Stomach (tissue), 9 donors: ENCODE results near the gene CCSAP. TPM values are rescaled to one million over a fixed set of nuclear protein-coding genes. Genes with fewer than 3 reads are reported as not detected.

Source experiments
- DNase-seq, 2 donors: peaks; one replicate each; pipeline versions ENCODE4 v3.0.0 to v3.0.0-alpha.2; 2013 to 2019
- H3K27ac ChIP-seq, 5 donors: fragments of 200-600 bp in 4 of 5; sonication (generic) in 4 of 5; one replicate each; pipeline ENCODE4 v1.5.1; 2013 to 2019; ENCODE audit warnings: mild to moderate bottlenecking in 1 of 5, moderate library complexity in 1 of 5
- H3K27me3 ChIP-seq, 3 donors: fragments of 200-600 bp; sonication (generic); one replicate each; pipeline ENCODE4 v1.5.1; 2017 to 2019; ENCODE audit warnings: mixed run types in 1 of 3
- H3K36me3 ChIP-seq, 4 donors: fragments of 200-600 bp; sonication (generic); 1 replicate in 3 of 4; 2 replicates in 1 of 4; pipeline ENCODE4 v1.5.1; 2016 to 2019
- H3K4me1 ChIP-seq, 4 donors: fragments of 200-600 bp; sonication (generic); one replicate each; pipeline ENCODE4 v1.5.1; 2016 to 2019
- H3K4me3 ChIP-seq, 4 donors: fragments of 200-600 bp; sonication (generic) in 3 of 4; one replicate each; pipeline ENCODE4 v1.5.1; 2016 to 2019; ENCODE audit warnings: mild to moderate bottlenecking in 1 of 4
- H3K9me3 ChIP-seq, 4 donors: fragments of 200-600 bp; sonication (generic); one replicate each; pipeline ENCODE4 v1.5.1; 2016 to 2019
- EP300 ChIP-seq: sonication (generic); formaldehyde crosslinking; IDR thresholded peaks from one replicate; pipeline ENCODE4 v1.6.1; 2017; ENCODE audit warnings: antibody characterized with exemption
- POLR2A ChIP-seq, 4 donors: fragments of 450-650 bp; IDR thresholded peaks; one replicate each; pipeline ENCODE4 v1.6.1; 2016; ENCODE audit warnings: antibody characterized with exemption in 4 of 4, control low read depth in 2 of 4, mild to moderate bottlenecking in 1 of 4, moderate library complexity in 1 of 4
- POLR2AphosphoS5 ChIP-seq, 3 donors: sonication (generic); formaldehyde crosslinking; IDR thresholded peaks; one replicate each; pipeline ENCODE4 v1.6.1; 2016; ENCODE audit warnings: antibody characterized with exemption in 3 of 3
- WGBS, 5 donors: extraction: QIAGEN DNeasy Blood & Tissue Kit in 3 of 5; methylation state at CpG; one replicate each; pipeline versions ENCODE4 v1.1.5 to v1.1.7; 2013 to 2018; 5-methylcytosine and 5-hydroxymethylcytosine counted together
- intact Hi-C: fragments of 100-400 bp; cut with DNase I; formaldehyde crosslinking; loops from one replicate; pipeline ENCODE4 v1.15.1; 2023; ENCODE audit warnings: low total_unique reads
- polyA plus RNA-seq, 3 donors: library from polyadenylated mRNA; stranded (reverse); fragments of 200-250 nt; gene quantifications; one replicate each; pipeline ENCODE4 v1.2.3, GENCODE V29; 2013
- total RNA-seq, 5 donors: library from RNA; depleted of rRNA; stranded (reverse); fragments of >200 nt; gene quantifications; one replicate each; pipeline versions ENCODE4 v1.1.0 to v1.2.3, GENCODE V29; 2014 to 2016
- TF ChIP-seq, protein P1 (sequence below), 7 experiments: fragments of 450-650 bp in 4 of 7; fragments of 200-600 bp in 3 of 7; sonication (generic) in 3 of 7; IDR thresholded peaks; one replicate each; pipeline ENCODE4 v1.5.1; 2016 to 2019; ENCODE audit warnings: antibody characterized with exemption in 7 of 7, control low read depth in 2 of 7, mild to moderate bottlenecking in 1 of 7
- donor health status: healthy with polysubstance abuse.
- donor health status: Bipolar disorder and iron deficiency.
- donor health status: healthy.

Gene CCSAP
- total and polyA plus RNA-seq, 8 donors = 0.61 to 10.5 (median 3.4) TPM

DNA sequence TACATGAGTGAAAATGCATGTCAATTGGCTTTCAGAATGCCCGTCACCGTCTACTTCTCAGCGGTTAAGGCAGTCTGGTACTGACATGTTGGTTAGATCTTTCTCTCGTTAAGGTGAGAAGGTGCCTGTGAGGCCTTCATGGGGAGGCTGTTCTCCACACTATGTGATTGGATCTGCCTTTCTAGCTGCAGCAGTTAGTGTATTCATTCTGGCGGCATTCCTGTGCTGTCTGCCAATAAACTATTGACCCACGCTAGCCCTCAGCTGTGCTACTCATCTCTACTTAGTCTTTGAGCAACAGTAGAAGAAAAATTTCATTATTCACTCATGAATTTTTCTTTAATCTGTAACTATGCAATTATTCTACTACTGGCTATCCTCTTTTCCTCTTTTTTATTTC lies 32.0 kb downstream of the CCSAP start:
- 81 to 85% (median 84%) methylated on average over 6 of the region's 6 CpGs for WGBS, 5 donors
- no peaks in the 10 kb centered on the region for H3K4me1 ChIP-seq
- no peaks in the 10 kb centered on the region for H3K9me3 ChIP-seq
- H3K27ac ChIP-seq = no peak overlapping the region
- intact Hi-C loops = no loop called here
- peaks cover 0 to 73% (median 70%) of the 10 kb centered on the region in 4 donors for H3K36me3 ChIP-seq
- peak in 1 of 2 donors; percentile 43 for DNase-seq
- TF ChIP-seq POLR2A (IDR thresholded peaks at IDR 0.05) (no peak), EP300 (no peak), POLR2AphosphoS5 (IDR thresholded peaks at IDR 0.05) (no peak)
- TF ChIP-seq, protein P1, sequence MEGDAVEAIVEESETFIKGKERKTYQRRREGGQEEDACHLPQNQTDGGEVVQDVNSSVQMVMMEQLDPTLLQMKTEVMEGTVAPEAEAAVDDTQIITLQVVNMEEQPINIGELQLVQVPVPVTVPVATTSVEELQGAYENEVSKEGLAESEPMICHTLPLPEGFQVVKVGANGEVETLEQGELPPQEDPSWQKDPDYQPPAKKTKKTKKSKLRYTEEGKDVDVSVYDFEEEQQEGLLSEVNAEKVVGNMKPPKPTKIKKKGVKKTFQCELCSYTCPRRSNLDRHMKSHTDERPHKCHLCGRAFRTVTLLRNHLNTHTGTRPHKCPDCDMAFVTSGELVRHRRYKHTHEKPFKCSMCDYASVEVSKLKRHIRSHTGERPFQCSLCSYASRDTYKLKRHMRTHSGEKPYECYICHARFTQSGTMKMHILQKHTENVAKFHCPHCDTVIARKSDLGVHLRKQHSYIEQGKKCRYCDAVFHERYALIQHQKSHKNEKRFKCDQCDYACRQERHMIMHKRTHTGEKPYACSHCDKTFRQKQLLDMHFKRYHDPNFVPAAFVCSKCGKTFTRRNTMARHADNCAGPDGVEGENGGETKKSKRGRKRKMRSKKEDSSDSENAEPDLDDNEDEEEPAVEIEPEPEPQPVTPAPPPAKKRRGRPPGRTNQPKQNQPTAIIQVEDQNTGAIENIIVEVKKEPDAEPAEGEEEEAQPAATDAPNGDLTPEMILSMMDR (IDR thresholded peaks at IDR 0.05) = no peak
- no peak overlapping the region for H3K4me3 ChIP-seq
- no peaks in the 10 kb centered on the region for H3K27me3 ChIP-seq

GRCh38 chr1:229309684-229310083 lies 33.2 kb downstream of the CCSAP start:
- 89 to 97% (median 94%) methylated on average over 2 of the region's 2 CpGs for WGBS, 5 donors
- TF ChIP-seq POLR2AphosphoS5 (IDR thresholded peaks at IDR 0.05) (no peak), POLR2A (IDR thresholded peaks at IDR 0.05) (no peak), EP300 (no peak)
- TF ChIP-seq, protein P1 (IDR thresholded peaks at IDR 0.05) = no peak
- Histone ChIP-seq H3K4me1 (no peaks in the 10 kb centered on the region), H3K9me3 (no peaks in the 10 kb centered on the region), H3K4me3 (no peak overlapping the region), H3K27me3 (no peaks in the 10 kb centered on the region), H3K27ac (no peak overlapping the region), H3K36me3 (peaks cover 0 to 83% (median 80%) of the 10 kb centered on the region in 4 donors)
- intact Hi-C loops = no loop called here
- DNase-seq = no peak

GRCh38 chr1:229309074-229309473 lies 33.8 kb downstream of the CCSAP start:
- Histone ChIP-seq H3K27ac (no peak overlapping the region), H3K9me3 (no peaks in the 10 kb centered on the region), H3K27me3 (no peaks in the 10 kb centered on the region), H3K36me3 (peaks cover 6 to 89% (median 86%) of the 10 kb centered on the region in 4 donors), H3K4me1 (no peaks in the 10 kb centered on the region), H3K4me3 (no peak overlapping the region)
- no peak for DNase-seq
- intact Hi-C loops = no loop called here
- TF ChIP-seq POLR2AphosphoS5 (IDR thresholded peaks at IDR 0.05) (no peak), POLR2A (IDR thresholded peaks at IDR 0.05) (no peak), EP300 (no peak)
- TF ChIP-seq, protein P1 (IDR thresholded peaks at IDR 0.05) = no peak
- WGBS, 5 donors = 74 to 82% (median 78%) methylated on average over 1 of the region's 1 CpG

DNA sequence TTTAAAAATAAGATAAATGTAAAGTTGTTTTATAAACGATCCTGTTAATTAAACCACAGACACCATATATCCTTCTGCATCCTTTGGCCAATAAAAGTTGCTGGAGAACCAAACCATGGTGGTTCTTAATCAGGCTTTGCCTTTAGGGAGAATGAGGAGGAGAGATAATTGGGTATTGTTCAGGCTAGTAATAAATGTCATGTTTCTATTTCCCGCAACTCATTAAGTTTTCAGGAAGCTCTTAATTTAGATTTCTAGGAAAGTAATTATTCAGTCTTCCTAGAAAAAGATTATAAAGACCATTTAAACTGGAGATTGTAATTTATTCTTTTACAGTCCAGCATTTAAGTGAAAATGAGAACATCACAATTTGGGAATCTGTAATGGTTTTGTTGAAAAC lies 37.5 kb downstream of the CCSAP start:
- no peaks in the 10 kb centered on the region for H3K9me3 ChIP-seq
- no peak for TF ChIP-seq POLR2AphosphoS5 (IDR thresholded peaks at IDR 0.05)
- TF ChIP-seq POLR2A (IDR thresholded peaks at IDR 0.05) = no peak
- TF ChIP-seq, protein P1 (IDR thresholded peaks at IDR 0.05) = no peak
- no peak for TF ChIP-seq EP300
- intact Hi-C loops = no loop called here
- H3K4me1 ChIP-seq = peaks cover 0 to 4% (median 0%) of the 10 kb centered on the region in 4 donors
- 82 to 90% (median 83%) methylated on average over 2 of the region's 2 CpGs for WGBS, 5 donors
- peaks cover 14 to 91% (median 89%) of the 10 kb centered on the region in 4 donors for H3K36me3 ChIP-seq
- no peaks in the 10 kb centered on the region for H3K27me3 ChIP-seq
- no peak for DNase-seq
- no peak overlapping the region for H3K27ac ChIP-seq
- no peak overlapping the region for H3K4me3 ChIP-seq
